ENCODE results near the gene STYX.

DNA sequence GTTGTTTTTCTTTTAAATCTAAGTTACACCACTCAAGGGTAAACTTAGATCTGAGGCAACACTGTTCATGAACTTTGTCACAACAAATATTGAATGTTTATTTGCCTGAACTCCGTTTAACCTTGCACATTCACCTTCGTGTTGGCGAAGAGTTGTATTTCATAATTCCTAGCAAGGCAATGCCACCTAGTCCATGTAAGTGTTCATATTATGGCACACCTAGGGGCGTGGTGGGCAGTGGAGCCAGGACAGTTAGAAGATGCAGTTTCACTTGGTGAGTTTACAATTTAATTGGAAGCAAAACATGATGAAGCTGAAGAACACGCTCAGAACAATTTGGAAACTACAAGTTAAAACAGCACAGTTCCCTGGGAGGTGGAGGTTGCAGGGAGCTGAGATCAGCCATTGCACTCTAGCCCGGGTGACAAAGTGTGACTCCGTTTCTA, 91.9 kb downstream of the STYX start:
- TF ChIP-seq, protein P1, sequence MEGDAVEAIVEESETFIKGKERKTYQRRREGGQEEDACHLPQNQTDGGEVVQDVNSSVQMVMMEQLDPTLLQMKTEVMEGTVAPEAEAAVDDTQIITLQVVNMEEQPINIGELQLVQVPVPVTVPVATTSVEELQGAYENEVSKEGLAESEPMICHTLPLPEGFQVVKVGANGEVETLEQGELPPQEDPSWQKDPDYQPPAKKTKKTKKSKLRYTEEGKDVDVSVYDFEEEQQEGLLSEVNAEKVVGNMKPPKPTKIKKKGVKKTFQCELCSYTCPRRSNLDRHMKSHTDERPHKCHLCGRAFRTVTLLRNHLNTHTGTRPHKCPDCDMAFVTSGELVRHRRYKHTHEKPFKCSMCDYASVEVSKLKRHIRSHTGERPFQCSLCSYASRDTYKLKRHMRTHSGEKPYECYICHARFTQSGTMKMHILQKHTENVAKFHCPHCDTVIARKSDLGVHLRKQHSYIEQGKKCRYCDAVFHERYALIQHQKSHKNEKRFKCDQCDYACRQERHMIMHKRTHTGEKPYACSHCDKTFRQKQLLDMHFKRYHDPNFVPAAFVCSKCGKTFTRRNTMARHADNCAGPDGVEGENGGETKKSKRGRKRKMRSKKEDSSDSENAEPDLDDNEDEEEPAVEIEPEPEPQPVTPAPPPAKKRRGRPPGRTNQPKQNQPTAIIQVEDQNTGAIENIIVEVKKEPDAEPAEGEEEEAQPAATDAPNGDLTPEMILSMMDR (IDR thresholded peaks at IDR 0.05) = no peak
- no peak for TF ChIP-seq POLR2A (IDR thresholded peaks at IDR 0.05)
